Adrenal gland (tissue), 12 donors: ENCODE results near the gene SCYGR2. TPM values are rescaled to one million over a fixed set of nuclear protein-coding genes. Genes with fewer than 3 reads are reported as not detected.

Experiments used
- DNase-seq, 7 donors: peaks; one replicate each; pipeline ENCODE4 v3.0.0-alpha.2; 2019 to 2020
- H3K27ac ChIP-seq, 5 donors: fragments of 200-600 bp; sonication (generic) in 4 of 5; 1 replicate in 3 of 5; 2 replicates in 2 of 5; pipeline versions ENCODE4 v1.5.1 to v1.8.0; 2016 to 2020; ENCODE audit warnings: mild to moderate bottlenecking in 1 of 5
- H3K27me3 ChIP-seq: fragments of 200-600 bp; 2 replicates; pipeline ENCODE4 v1.8.0; 2021
- H3K36me3 ChIP-seq, 2 donors: fragments of 200-600 bp; replicated peaks in 1 of 2; 1 replicate in 1 of 2; 2 replicates in 1 of 2; pipeline versions ENCODE4 v1.5.1 to v1.8.0; 2018 to 2022
- H3K4me1 ChIP-seq, 2 donors: fragments of 200-600 bp; replicated peaks in 1 of 2; 1 replicate in 1 of 2; 2 replicates in 1 of 2; pipeline versions ENCODE4 v1.5.1 to v1.8.0; 2018 to 2021
- H3K4me3 ChIP-seq, 4 donors: fragments of 200-600 bp; sonication (generic) in 3 of 4; one replicate each; pipeline ENCODE4 v1.5.1; 2016 to 2018
- H3K9me3 ChIP-seq, 3 donors: fragments of 200-600 bp; sonication (generic) in 1 of 3; replicated peaks in 1 of 3; 1 replicate in 2 of 3; 2 replicates in 1 of 3; pipeline versions ENCODE4 v1.5.1 to v1.8.0; 2016 to 2021
- CTCF ChIP-seq, 6 experiments: fragments of 450-650 bp in 4 of 6; fragments of 200-600 bp in 2 of 6; sonication (generic) in 1 of 6; IDR thresholded peaks; 1 replicate in 5 of 6; 2 replicates in 1 of 6; pipeline versions ENCODE4 v1.5.1 to v1.8.0; 2016 to 2021; ENCODE audit warnings: antibody characterized with exemption in 6 of 6, mild to moderate bottlenecking in 2 of 6, moderate library complexity in 1 of 6
- POLR2A ChIP-seq, 2 donors: fragments of 450-650 bp; IDR thresholded peaks; one replicate each; pipeline ENCODE4 v1.6.1; 2017; ENCODE audit warnings: antibody characterized with exemption in 2 of 2, mild to moderate bottlenecking in 2 of 2, moderate library complexity in 1 of 2
- WGBS, 4 donors: extraction: QIAGEN DNeasy Blood & Tissue Kit in 2 of 4; methylation state at CpG; one replicate each; pipeline versions ENCODE4 v1.1.5 to v1.1.7; 2013 to 2017; 5-methylcytosine and 5-hydroxymethylcytosine counted together
- intact Hi-C, 2 donors: fragments of 100-400 bp; cut with DNase I; formaldehyde crosslinking; loops; one replicate each; pipeline versions ENCODE4 v1.14.1 to v1.15.0; 2022 to 2023
- polyA plus RNA-seq, 3 donors: library from polyadenylated mRNA; stranded (reverse); fragments of 200-250 nt in 2 of 3; fragments of 350-450 nt in 1 of 3; fragmentation: Illumina TruSeq in 1 of 3; extraction: RNeasy Lipid Tissue Mini Kit (QIAGEN cat#74804) in 1 of 3; gene quantifications; one replicate each; pipeline ENCODE4 v1.2.3, GENCODE V29; 2013 to 2014
- total RNA-seq, 9 donors: library from RNA; depleted of rRNA in 4 of 9; stranded (reverse); fragments of >200 nt in 4 of 9; fragments of 120-200 nt in 1 of 9; fragmentation: NEBNext Ultra II Directional in 1 of 9; extraction: Animal tissue kit (Norgen Biotek cat#: 25700) in 1 of 9; gene quantifications; one replicate each; pipeline versions ENCODE4 v1.1.0 to v1.2.4, GENCODE V29; 2013 to 2023
- donor health status: healthy with polysubstance abuse.
- donor health status: Bipolar disorder and iron deficiency.
- donor health status: DM: yes; HTN: yes; CAD: no.
- donor health status: DM: no; HTN: no; CAD: no.
- donor health status: DM: no; HTN: no; CAD: no.
- donor health status: DM: yes; HTN: yes; CAD: no.

Gene SCYGR2
- total and polyA plus RNA-seq, 12 donors: not detected

GRCh38 chr2:227577555-227577954, 21.1 kb upstream of the SCYGR2 start:
- no peak for DNase-seq
- TF ChIP-seq CTCF (IDR thresholded peaks at IDR 0.05) (no peak), POLR2A (IDR thresholded peaks at IDR 0.05) (no peak)
- no peak overlapping the region for H3K4me3 ChIP-seq
- WGBS, 4 donors: 53 to 63% (median 57%) methylated on average over 2 of the region's 2 CpGs
- no peaks in the 10 kb centered on the region for H3K4me1 ChIP-seq
- intact Hi-C loops: no loop called here
- H3K27ac ChIP-seq: no peak overlapping the region
- no peaks in the 10 kb centered on the region for H3K36me3 ChIP-seq
- H3K9me3 ChIP-seq: no peaks in the 10 kb centered on the region
- H3K27me3 ChIP-seq: no peaks in the 10 kb centered on the region

- Histone ChIP-seq H3K27ac (no peak overlapping the region), H3K9me3 (no peaks in the 10 kb centered on the region), H3K4me3 (no peak overlapping the region), H3K4me1 (no peaks in the 10 kb centered on the region), H3K27me3 (no peaks in the 10 kb centered on the region), H3K36me3 (no peaks in the 10 kb centered on the region)
- no peak for TF ChIP-seq CTCF (IDR thresholded peaks at IDR 0.05)
- no peak for TF ChIP-seq POLR2A (IDR thresholded peaks at IDR 0.05)
- DNase-seq: no peak
- 61 to 83% (median 74%) methylated on average over 2 of the region's 2 CpGs for WGBS, 4 donors
- intact Hi-C loops: no loop called here
Observed at GRCh38 chr2:227578642-227579041, 20.1 kb upstream of the SCYGR2 start.

- H3K36me3 ChIP-seq: no peaks in the 10 kb centered on the region
- no peaks in the 10 kb centered on the region for H3K27me3 ChIP-seq
- WGBS, 4 donors: 89 to 100% (median 97%) methylated on average over 1 of the region's 1 CpG
- no peak for TF ChIP-seq POLR2A (IDR thresholded peaks at IDR 0.05)
- no peak for TF ChIP-seq CTCF (IDR thresholded peaks at IDR 0.05)
- no peak for DNase-seq
- H3K4me3 ChIP-seq: no peak overlapping the region
- no peak overlapping the region for H3K27ac ChIP-seq
- H3K4me1 ChIP-seq: no peaks in the 10 kb centered on the region
- H3K9me3 ChIP-seq: no peaks in the 10 kb centered on the region
- intact Hi-C loops: no loop called here
Observed at GRCh38 chr2:227579791-227580190, 18.9 kb upstream of the SCYGR2 start.

- H3K9me3 ChIP-seq: no peaks in the 10 kb centered on the region
- no peaks in the 10 kb centered on the region for H3K36me3 ChIP-seq
- no peak overlapping the region for H3K4me3 ChIP-seq
- no peak overlapping the region for H3K27ac ChIP-seq
- intact Hi-C loops: no loop called here
- no peaks in the 10 kb centered on the region for H3K4me1 ChIP-seq
- TF ChIP-seq CTCF (IDR thresholded peaks at IDR 0.05) (no peak), POLR2A (IDR thresholded peaks at IDR 0.05) (no peak)
- no peaks in the 10 kb centered on the region for H3K27me3 ChIP-seq
- no peak for DNase-seq
Observed at GRCh38 chr2:227582369-227582768, 16.3 kb upstream of the SCYGR2 start.
